ENCODE measurements around the gene PFN1.
"Not testable (repeated sequence)": the region's sequence is repeated elsewhere in the genome, so short reads cannot be mapped to it uniquely, and the experiment has no call there.

Gene PFN1

GRCh38 chr17:4945176-4945943 lies 3.0 kb downstream of the PFN1 start:
- DNase-seq, result no peak

GRCh38 chr17:4944554-4945175 lies 3.7 kb downstream of the PFN1 start:
- no peak for DNase-seq

- no peak for DNase-seq
Measured at GRCh38 chr17:4944163-4944553, 4.2 kb downstream of the PFN1 start.

GRCh38 chr17:4942760-4943508 lies 5.4 kb downstream of the PFN1 start:
- DNase-seq, result no peak

GRCh38 chr17:4941319-4941610 lies 7.1 kb downstream of the PFN1 start:
- DNase-seq, result no peak

- DNase-seq, result no peak
Measured at GRCh38 chr17:4940555-4941318, 7.6 kb downstream of the PFN1 start.

GRCh38 chr17:4939796-4940554 lies 8.4 kb downstream of the PFN1 start, which contains the start of the genes RNF167 and SLC25A11:
Gene RNF167, plus strand, starts transcription at chr17:4940268. Its CDS starts 642 bp downstream, at chr17:4940910.
Gene SLC25A11, minus strand, starts transcription at chr17:4940046. Its CDS starts 136 bp downstream, at chr17:4939910.
- peak; percentile 91 for DNase-seq

- DNase-seq, result no peak
Measured at GRCh38 chr17:4939546-4939795, 8.9 kb downstream of the PFN1 start.

GRCh38 chr17:4938688-4939545 lies 9.4 kb downstream of the PFN1 start:
- no peak for DNase-seq

GRCh38 chr17:4938069-4938491 lies 10.2 kb downstream of the PFN1 start:
- no peak for DNase-seq

GRCh38 chr17:4937553-4937952 lies 10.8 kb downstream of the PFN1 start:
- DNase-seq, result no peak

- DNase-seq, result no peak
Measured at GRCh38 chr17:4936436-4936835, 11.9 kb downstream of the PFN1 start.

- no peak for DNase-seq
Measured at GRCh38 chr17:4935650-4936049, 12.7 kb downstream of the PFN1 start.

- no peak for DNase-seq
Measured at GRCh38 chr17:4934173-4934979, 14.0 kb downstream of the PFN1 start.

GRCh38 chr17:4933646-4934045 lies 14.7 kb downstream of the PFN1 start:
- DNase-seq, result no peak

- no peak for DNase-seq
Measured at GRCh38 chr17:4932756-4933155, 15.6 kb downstream of the PFN1 start.

- no peak for DNase-seq
Measured at GRCh38 chr17:4931963-4932362, 16.4 kb downstream of the PFN1 start, which contains the start of gene GP1BA. Gene GP1BA, plus strand, starts transcription at chr17:4932277. Its CDS starts 328 bp downstream, at chr17:4932605.

- no peak for DNase-seq
Measured at GRCh38 chr17:4928881-4929280, 19.4 kb downstream of the PFN1 start.

GRCh38 chr17:4926577-4927335 lies 21.6 kb downstream of the PFN1 start:
- not testable (repeated sequence) for DNase-seq

GRCh38 chr17:4921320-4921719 lies 27.0 kb downstream of the PFN1 start:
- no peak for DNase-seq
